Measurements from ENCODE around the gene ARHGAP22. TPM values are rescaled to one million over a fixed set of nuclear protein-coding genes. Genes with fewer than 3 reads are reported as not detected.

The ARHGAP22 gene
- 2.6 and 4.8 TPM in 2 replicates for polyA plus RNA-seq

GRCh38 chr10:48604991-48605508 lies at the start of gene ARHGAP22:
TSS of gene ARHGAP22 (minus strand) at chr10:48605073. CDS start at chr10:48604796, 277 bp downstream.

Other genes starting within 250 kb of the ARHGAP22 start
- not detected in 2 replicates for gene WDFY4, start 79.8 kb upstream of the ARHGAP22 start, polyA plus RNA-seq